Fibroblast of pulmonary artery (primary cell): Measurements from ENCODE around the gene LBH.

Experiments used
- DNase-seq: peaks from one replicate; pipeline ENCODE4 v3.0.0-alpha.2; 2010; ENCODE audit warnings: low read depth
- H3K4me3 ChIP-seq: replicated peaks from 2 replicates; pipeline ENCODE4 v1.5.1; 2011; ENCODE audit warnings: low read depth, mild to moderate bottlenecking, control low read depth, low read length, moderate library complexity
- CTCF ChIP-seq: IDR thresholded peaks from 2 replicates; pipeline ENCODE4 v1.5.1; 2011; ENCODE audit warnings: mild to moderate bottlenecking, control low read depth, low read length, inconsistent platforms; ENCODE audit errors: missing control alignments

LBH gene

GRCh38 chr2:30213907-30214463 is 17.3 kb upstream of the LBH start:
- DNase-seq, result no peak
- TF ChIP-seq CTCF, result no peak
- no peak overlapping the region for H3K4me3 ChIP-seq

- no peak for TF ChIP-seq CTCF
- DNase-seq, result peak; percentile 32
- H3K4me3 ChIP-seq, result no peak overlapping the region
Measured at GRCh38 chr2:30216157-30216556, 15.2 kb upstream of the LBH start.

- no peak for TF ChIP-seq CTCF
- no peak overlapping the region for H3K4me3 ChIP-seq
- DNase-seq, result no peak
Measured at GRCh38 chr2:30217644-30218337, 13.5 kb upstream of the LBH start.

GRCh38 chr2:30218338-30218713 is 13.0 kb upstream of the LBH start:
- H3K4me3 ChIP-seq, result no peak overlapping the region
- TF ChIP-seq CTCF, result no peak
- DNase-seq, result no peak

GRCh38 chr2:30218814-30219213 is 12.5 kb upstream of the LBH start:
- no peak for DNase-seq
- TF ChIP-seq CTCF, result no peak
- H3K4me3 ChIP-seq, result no peak overlapping the region

GRCh38 chr2:30219886-30220875 is 11.2 kb upstream of the LBH start:
- no peak overlapping the region for H3K4me3 ChIP-seq
- DNase-seq, result no peak
- TF ChIP-seq CTCF, result no peak
